GM10248 (cell line): ENCODE data around the gene PUS10.

Experiments used
- CTCF ChIA-PET: fragments of 300-600 bp; sonication (Branson Sonifier 250); formaldehyde crosslinking; extraction: SDS; loops from one replicate; lab custom pipeline; 2021; ENCODE audit warnings: antibody characterized with exemption; lab: Yijun Ruan, JAX
- POLR2A ChIA-PET: fragments of 350-650 bp; sonication (Branson Sonifier 250); formaldehyde crosslinking; extraction: SDS; loops from one replicate; lab custom pipeline; 2020; ENCODE audit warnings: antibody characterized with exemption; lab: Yijun Ruan, JAX
- DNase-seq: peaks from one replicate; pipeline ENCODE4 v3.0.0; 2012; ENCODE audit errors: extremely low spot score
- CTCF ChIP-seq: IDR thresholded peaks from 2 replicates; pipeline ENCODE4 v1.5.1; 2012; ENCODE audit warnings: mild to moderate bottlenecking, low read depth; ENCODE audit errors: extremely low read depth, missing control alignments, control extremely low read depth

The PUS10 gene

GRCh38 chr2:61017556-61018317 lies at the start of gene PUS10, which contains the start of gene PEX13:
Gene PUS10 (minus strand): TSS chr2:61018255. CDS start chr2:61011890, 6,365 bp downstream.
Gene PEX13 (plus strand): TSS chr2:61017720. CDS start chr2:61017760, 40 bp downstream.
- DNase-seq: peak; percentile 81
- ChIA-PET CTCF (interaction anchor here (1.0 to 1.8 kb wide), 3 partner anchors 19 to 310 kb away, joined by 3 to 6 read pairs (median 3); no protein-coding TSS in a partner anchor), POLR2A (no interaction called here)
- TF ChIP-seq CTCF: no peak

GRCh38 chr2:61065714-61066709 lies 48.0 kb upstream of the PUS10 start, which contains the start of gene SANBR:
Gene SANBR (plus strand): TSS chr2:61065871. CDS start chr2:61070351, 4,480 bp downstream.
- ChIA-PET POLR2A (interaction anchor here (0.5 to 0.6 kb wide), 2 partner anchors 206 to 273 kb away, joined by 3 to 4 read pairs; no protein-coding TSS in a partner anchor), CTCF (interaction anchor here (1.3 kb wide), 1 partner anchor 9 kb away, joined by 4 read pairs; no protein-coding TSS in a partner anchor)
- peak; percentile 95 for DNase-seq
- peak; percentile 4 for TF ChIP-seq CTCF

- TF ChIP-seq CTCF: no peak
- ChIA-PET CTCF (no interaction called here), POLR2A (no interaction called here)
- DNase-seq: no peak
Observed at GRCh38 chr2:61059382-61059781, 41.3 kb upstream of the PUS10 start.

- CTCF ChIA-PET: no interaction called here
- TF ChIP-seq CTCF: no peak
- POLR2A ChIA-PET: no interaction called here
- no peak for DNase-seq
Observed at GRCh38 chr2:61057562-61057961, 39.5 kb upstream of the PUS10 start.

- TF ChIP-seq CTCF: no peak
- CTCF ChIA-PET: no interaction called here
- POLR2A ChIA-PET: no interaction called here
- no peak for DNase-seq
Observed at GRCh38 chr2:61055557-61055956, 37.5 kb upstream of the PUS10 start.

- no peak for TF ChIP-seq CTCF
- ChIA-PET CTCF (no interaction called here), POLR2A (no interaction called here)
- no peak for DNase-seq
Observed at GRCh38 chr2:61045999-61046398, 27.9 kb upstream of the PUS10 start.
